Measurements from ENCODE around the gene CACUL1.

Gene CACUL1

DNA sequence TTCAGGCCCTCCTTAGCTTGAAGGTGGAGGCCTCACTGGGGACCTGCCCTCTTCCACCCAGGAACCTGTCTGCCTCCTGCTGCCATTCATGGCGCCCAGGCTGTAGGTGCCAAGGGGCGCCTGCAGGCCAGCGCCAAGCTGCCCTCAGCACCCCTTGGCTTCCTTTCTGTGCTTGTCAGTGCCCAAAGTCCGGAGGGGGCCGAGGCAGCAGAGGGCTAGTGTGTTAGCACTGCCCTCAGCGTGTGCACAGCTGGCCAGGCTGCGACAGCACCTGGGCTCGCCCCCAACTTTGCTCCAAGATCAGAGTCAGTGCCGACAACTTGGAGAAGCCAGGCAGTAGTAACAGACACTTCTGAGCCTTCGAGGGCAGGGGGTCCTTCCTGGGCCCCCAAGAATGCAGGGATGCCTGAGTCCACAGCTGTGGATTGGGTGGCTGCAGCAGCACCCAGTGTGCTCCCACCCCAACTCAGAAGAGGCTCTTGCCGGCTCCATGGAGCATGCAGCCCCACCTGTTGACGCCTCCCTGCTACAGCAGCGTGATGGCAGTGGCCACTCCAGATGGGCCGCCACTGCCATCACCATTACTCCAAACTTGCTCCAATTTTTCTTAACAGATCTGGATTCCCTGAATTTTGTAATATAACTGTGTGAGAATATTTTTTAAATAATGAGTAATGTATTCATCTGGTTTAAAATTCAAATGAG, 41.7 kb downstream of the CACUL1 start:
- TF ChIP-seq, protein P1, sequence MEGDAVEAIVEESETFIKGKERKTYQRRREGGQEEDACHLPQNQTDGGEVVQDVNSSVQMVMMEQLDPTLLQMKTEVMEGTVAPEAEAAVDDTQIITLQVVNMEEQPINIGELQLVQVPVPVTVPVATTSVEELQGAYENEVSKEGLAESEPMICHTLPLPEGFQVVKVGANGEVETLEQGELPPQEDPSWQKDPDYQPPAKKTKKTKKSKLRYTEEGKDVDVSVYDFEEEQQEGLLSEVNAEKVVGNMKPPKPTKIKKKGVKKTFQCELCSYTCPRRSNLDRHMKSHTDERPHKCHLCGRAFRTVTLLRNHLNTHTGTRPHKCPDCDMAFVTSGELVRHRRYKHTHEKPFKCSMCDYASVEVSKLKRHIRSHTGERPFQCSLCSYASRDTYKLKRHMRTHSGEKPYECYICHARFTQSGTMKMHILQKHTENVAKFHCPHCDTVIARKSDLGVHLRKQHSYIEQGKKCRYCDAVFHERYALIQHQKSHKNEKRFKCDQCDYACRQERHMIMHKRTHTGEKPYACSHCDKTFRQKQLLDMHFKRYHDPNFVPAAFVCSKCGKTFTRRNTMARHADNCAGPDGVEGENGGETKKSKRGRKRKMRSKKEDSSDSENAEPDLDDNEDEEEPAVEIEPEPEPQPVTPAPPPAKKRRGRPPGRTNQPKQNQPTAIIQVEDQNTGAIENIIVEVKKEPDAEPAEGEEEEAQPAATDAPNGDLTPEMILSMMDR (conservative IDR thresholded peaks at IDR 0.05) = no peak
- no peak overlapping the region for H3K27ac ChIP-seq

DNA sequence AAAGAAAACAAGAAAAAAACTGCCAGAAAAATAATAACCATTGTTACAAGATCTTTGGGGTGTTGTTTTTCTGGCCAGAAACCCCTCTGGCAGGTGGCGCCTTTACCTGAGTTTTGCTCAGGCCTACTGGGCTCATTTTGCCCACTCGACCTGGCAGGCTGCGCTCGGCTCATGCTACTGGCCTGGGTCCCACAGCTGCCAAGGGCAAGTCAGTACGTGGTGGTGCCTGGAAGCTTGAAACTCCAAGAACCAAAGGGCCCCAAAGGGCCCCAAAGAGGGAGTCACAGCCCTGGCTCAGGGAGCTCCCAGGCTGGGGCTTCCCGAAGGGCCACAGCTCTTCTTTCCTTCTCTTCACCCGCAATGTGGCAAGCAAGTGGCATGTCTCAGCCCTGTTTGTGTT, 42.7 kb downstream of the CACUL1 start:
- H3K27ac ChIP-seq = no peak overlapping the region
- TF ChIP-seq, protein P1 (conservative IDR thresholded peaks at IDR 0.05) = no peak

DNA sequence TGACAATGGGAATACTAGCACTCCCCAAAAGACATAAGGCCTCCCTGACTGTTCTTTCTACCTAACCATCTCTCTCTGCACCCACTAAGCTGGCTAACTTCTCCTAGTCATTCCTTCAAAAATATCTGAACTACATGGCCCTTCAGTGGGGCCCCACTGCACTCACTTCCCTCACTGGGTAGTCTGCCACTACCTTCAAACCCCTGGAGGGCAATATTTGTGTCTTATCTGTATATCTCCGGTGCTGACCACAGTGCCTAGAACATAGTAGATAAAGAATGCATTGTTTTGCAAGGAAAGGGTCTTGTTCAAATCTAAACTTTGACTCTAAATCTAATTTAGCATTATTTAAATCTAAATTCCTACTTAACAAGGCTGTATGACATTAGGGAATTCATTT, 44.3 kb downstream of the CACUL1 start:
- TF ChIP-seq, protein P1 (conservative IDR thresholded peaks at IDR 0.05) = no peak
- H3K27ac ChIP-seq = no peak overlapping the region

DNA sequence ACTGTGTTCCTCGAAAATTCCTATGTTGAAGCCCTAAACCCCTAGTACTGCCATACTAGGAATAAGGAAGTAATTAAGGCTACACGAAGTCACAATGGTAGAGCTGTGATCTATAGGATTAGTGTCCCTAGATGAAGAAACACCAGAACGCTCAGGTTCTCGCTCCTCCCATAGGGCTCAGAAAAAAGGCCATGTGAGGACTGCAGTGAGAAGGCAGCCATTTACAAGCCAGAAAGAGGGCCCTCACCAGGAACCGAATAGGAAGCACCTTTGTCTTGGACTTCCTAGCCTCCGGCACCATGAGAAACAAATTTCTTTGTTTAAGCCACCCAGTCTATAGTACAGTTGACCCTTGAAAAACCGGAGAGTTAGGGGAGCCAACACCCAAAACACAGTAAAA, 46.2 kb downstream of the CACUL1 start:
- H3K27ac ChIP-seq = no peak overlapping the region
- TF ChIP-seq, protein P1 (conservative IDR thresholded peaks at IDR 0.05) = no peak

DNA sequence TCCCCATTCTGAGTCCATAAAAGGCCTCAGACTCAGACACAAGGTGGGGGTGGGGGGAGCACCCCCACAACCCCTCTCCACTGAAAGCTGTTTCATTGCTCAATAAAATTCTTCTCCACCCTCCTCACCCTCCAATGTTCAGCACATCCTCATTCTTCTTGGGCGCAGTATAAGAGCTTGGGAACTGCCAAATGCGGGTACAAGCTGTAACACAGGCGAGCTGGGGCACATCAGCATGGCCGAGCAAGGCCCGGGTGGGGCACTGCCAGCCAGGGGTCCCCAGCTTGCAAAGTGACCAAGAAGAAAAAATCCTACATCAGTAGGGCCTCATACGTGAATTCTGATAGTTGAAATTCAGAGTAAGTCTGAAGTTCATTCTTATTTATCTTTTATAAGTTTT, 50.1 kb downstream of the CACUL1 start:
- no peak overlapping the region for H3K27ac ChIP-seq

DNA sequence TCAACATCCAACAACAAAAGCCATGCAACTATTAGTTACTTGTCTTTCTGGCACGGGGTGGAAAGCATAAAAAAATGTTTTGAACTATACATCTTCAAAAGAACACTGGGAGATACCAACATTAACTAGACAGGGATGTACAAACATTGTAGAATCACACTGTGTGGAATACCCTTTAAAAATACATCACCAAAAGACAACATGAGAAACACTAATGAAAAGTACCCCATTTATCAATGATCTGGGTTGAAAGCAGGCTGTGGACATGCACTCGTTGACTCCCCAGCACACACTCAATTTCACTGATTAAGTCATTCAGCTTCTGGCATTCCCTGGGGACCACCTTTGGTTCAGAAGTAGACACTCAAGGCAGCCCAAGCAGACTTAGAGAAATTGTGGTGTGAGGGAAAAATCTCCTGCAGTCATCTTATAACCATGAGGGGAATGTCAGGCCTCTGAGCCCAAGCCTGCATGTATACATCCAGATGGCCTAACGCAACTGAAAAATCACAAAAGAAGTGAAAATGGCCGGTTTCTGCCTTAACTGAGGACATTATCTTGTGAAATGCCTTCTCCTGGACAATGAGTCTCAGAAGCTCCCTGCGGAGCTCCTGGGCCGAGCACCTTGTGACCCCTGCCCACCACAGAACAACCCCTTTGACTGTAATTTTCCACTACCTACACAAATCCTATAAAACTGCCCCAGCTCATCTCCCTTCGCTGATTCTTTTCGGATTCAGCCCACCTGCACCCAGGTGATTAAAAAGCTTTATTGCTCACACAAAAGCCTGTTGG, 53.0 kb downstream of the CACUL1 start:
- TF ChIP-seq, protein P1 (conservative IDR thresholded peaks at IDR 0.05) = no peak
- no peak overlapping the region for H3K27ac ChIP-seq

More for the DNA sequence above, 50.1 kb downstream of the CACUL1 start:
- TF ChIP-seq, protein P1 (conservative IDR thresholded peaks at IDR 0.05) = no peak

DNA sequence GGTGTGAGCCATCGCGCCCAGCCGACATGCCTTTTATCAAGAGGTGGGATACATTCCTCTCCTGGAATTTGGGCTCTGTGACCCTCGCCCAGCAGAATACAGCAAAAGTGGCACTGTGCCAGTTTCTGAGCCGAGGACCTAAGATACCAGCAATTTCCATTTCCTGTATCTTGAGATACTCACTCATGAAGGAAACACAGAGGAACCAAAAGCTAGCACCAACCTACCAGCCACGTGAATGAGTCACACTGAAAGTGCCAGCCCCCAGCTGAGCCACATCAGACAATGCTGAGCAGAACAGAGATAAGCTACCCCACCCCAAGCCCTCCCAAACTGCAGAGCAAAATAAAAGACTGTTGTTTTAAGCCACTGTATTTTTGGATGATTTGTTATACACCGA, 56.3 kb downstream of the CACUL1 start:
- no peak overlapping the region for H3K27ac ChIP-seq
- TF ChIP-seq, protein P1 (conservative IDR thresholded peaks at IDR 0.05) = no peak

All from VCaP (cell line).